K562 (cell line): ENCODE results near the gene C6orf47. TPM values are rescaled to one million over a fixed set of nuclear protein-coding genes. Genes with fewer than 3 reads are reported as not detected.

Experiments used
- AFF4 ChIP-seq: sonication (generic); formaldehyde crosslinking; IDR thresholded peaks from 2 replicates; pipeline ENCODE4 v1.8.0; 2023; ENCODE audit warnings: mild to moderate bottlenecking, missing genetic modification reagents
- ARID2 ChIP-seq: fragments of 450-650 bp; IDR thresholded peaks from 2 replicates; pipeline ENCODE4 v1.6.1; 2017; ENCODE audit warnings: antibody characterized with exemption, mild to moderate bottlenecking
- CXXC5 ChIP-seq: fragments of 250-450 bp; sonication (Bioruptor Pico); IDR thresholded peaks from 2 replicates; pipeline ENCODE4 v1.8.0; 2022; ENCODE audit warnings: inconsistent platforms, mild to moderate bottlenecking, moderate library complexity
- NFE2L1 ChIP-seq: fragments of 450-650 bp; IDR thresholded peaks from 2 replicates; pipeline ENCODE4 v1.6.1; 2016; ENCODE audit warnings: missing genetic modification characterization, low read depth, mild to moderate bottlenecking, missing compliant biosample characterization, moderate library complexity, borderline replicate concordance
- NFIX ChIP-seq: fragments of 250-450 bp; sonication (Bioruptor Pico); IDR thresholded peaks from 2 replicates; pipeline ENCODE4 v1.4.0; 2020; ENCODE audit warnings: low read depth, mild to moderate bottlenecking, moderate library complexity
- NR1H2 ChIP-seq: sonication (generic); formaldehyde crosslinking; IDR thresholded peaks from 2 replicates; pipeline ENCODE4 v1.4.0; 2020; ENCODE audit warnings: mild to moderate bottlenecking, missing genetic modification reagents
- NR3C1 ChIP-seq: sonication (generic); formaldehyde crosslinking; IDR thresholded peaks from 2 replicates; pipeline ENCODE4 v1.8.1; 2022; ENCODE audit warnings: missing genetic modification reagents
- POLR2A ChIP-seq: fragments of 450-650 bp; conservative IDR thresholded peaks from 2 replicates; pipeline ENCODE4 v1.6.1; 2016
- PTBP1 ChIP-seq: fragments of 200-400 bp; formaldehyde crosslinking; IDR thresholded peaks from 2 replicates; pipeline ENCODE4 v1.6.1; 2017; ENCODE audit warnings: low read depth, low read length
- ZNF224 ChIP-seq: sonication (generic); formaldehyde crosslinking; IDR thresholded peaks from 2 replicates; pipeline ENCODE4 v1.8.0; 2022; ENCODE audit warnings: mild to moderate bottlenecking, missing genetic modification reagents
- polyA plus RNA-seq, 8 experiments: library from polyadenylated mRNA; depleted of rRNA in 4 of 8; stranded (reverse) in 5 of 8; unstranded in 3 of 8; fragments of >200 nt; fragmentation: Nextera tagmentation in 2 of 8; fragmentation: Illumina TruSeq in 1 of 8; extraction: Ambion mirVana in 2 of 8; extraction: Trizol in 1 of 8; gene quantifications; 2 replicates each; pipeline versions ENCODE4 v1.2.1 to v1.2.3, GENCODE V29; 2011 to 2014; ENCODE audit warnings: inconsistent platforms in 1 of 8, missing spikeins in 1 of 8
- total RNA-seq, 7 experiments: library from RNA; depleted of rRNA in 6 of 7; stranded (reverse); fragments of >200 nt in 6 of 7; fragmentation: Illumina TruSeq in 2 of 7; extraction: Trizol in 2 of 7; gene quantifications; 2 replicates each; pipeline versions ENCODE4 v1.2.1 to v1.2.3, GENCODE V29; 2011 to 2021; ENCODE audit warnings: low replicate concordance in 1 of 7

C6orf47 gene
- total and polyA plus RNA-seq, 9 of the 15 experiments (the other 6 are each of a cell fraction or from before 2014, with no cell fraction given), result 0.14 to 43.8 (median 27.0) TPM

GRCh38 chr6:31630177-31630934 is 30.2 kb downstream of the C6orf47 start (continued):
- TF ChIP-seq AFF4 (CRISPR knock-in tag) (no peak), ARID2 (no peak), NFE2L1 (no peak), NFIX (no peak), CXXC5 (CRISPR knock-in tag) (0 out of 2 replicates have a peak, but pooled peaks have one; percentile 8), ZNF224 (peak; percentile 33; the same call in 1 of the 2 replicates), PTBP1 (no peak), NR1H2 (no peak), NR3C1 (CRISPR knock-in tag) (no peak), POLR2A (peak; percentile 68)
